GM21390 (cell line): ENCODE measurements around the gene APBA1.

Source experiments
- ATAC-seq: cut with Tn5 transposase; IDR thresholded peaks from one replicate; pipeline ENCODE4 v1.9.1; 2021; ENCODE audit not compliant: unreplicated experiment

APBA1 gene

DNA sequence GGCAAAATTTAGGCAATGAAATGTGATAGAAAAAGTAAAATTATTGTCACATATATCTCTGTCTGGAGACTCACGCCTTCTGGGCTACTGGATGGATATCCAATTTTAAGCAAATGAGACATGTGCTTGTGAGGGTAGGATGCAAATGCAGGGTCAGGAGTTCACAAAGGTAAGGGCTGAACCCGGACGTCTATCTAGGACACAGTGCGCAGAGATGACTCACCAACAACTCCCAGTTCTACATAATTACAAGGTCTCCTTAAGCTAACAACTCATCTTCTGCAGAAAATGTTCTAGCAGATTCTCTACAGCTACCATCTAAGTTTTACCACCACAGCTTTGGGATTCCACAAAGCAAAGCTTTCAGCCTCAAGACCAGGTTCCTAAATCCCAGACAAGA is 186.7 kb downstream of the APBA1 start:
- ATAC-seq = no peak

DNA sequence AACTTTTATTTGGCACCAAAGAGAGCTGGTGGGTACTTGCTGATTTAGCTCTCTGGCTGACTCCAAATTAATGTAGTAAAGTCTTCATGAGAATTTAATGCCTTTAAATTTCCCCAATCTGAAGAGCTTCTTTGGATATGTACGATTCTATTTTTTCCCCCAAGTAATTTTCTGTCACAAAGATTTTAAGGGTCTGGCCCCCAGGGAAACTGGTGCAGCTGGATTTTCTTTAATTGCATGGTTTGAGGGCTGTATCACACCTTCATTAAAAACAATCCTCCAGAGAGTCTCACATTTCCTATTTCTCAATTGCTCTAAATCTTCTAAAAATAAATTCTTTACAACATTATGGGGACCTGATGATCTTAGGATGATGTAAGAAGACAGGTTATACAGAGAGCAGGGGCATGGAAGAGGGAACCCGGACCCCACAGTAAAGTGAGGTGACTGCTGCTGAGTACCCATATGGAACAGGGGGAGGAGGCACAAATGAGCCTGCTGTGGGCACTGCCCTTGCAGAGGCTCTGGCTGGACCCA is 188.2 kb downstream of the APBA1 start:
- ATAC-seq = no peak

DNA sequence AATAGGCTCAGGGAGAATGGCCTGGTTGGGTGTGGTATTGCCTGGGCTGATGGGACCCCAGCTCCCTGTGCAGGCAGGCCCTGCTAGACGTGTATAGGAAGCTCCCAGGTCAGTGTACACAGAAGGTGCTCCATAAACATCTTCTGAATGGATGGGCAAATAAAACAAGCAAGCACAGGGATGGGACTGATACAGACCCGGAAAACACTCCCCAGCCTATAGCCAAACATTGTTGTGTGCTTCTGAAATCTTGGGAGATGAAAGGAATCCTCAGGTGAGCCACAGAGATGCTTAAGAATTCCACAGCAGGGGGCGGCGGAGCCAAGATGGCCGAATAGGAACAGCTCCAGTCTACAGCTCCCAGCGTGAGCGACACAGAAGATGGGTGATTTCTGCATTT is 195.4 kb downstream of the APBA1 start:
- no peak for ATAC-seq

DNA sequence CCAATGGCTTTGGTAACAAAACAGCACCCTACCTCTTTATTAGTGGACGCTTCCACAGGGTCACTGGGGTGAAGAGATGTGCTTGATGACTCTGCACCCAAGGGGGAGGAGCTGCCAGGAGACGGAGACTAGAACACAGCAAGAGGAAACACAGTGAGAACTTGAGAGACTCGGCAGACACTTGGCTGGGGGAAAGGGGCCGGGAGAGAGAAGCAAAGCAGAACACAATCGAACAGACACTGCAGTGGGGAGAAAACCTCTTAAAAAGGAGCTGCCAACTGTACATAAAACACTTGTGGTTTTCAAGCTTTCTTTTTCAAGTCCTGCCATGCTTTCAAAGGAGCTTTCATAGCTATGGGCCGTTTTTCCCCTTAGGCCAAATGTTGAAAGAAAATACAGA is 196.2 kb downstream of the APBA1 start:
- no peak for ATAC-seq

DNA sequence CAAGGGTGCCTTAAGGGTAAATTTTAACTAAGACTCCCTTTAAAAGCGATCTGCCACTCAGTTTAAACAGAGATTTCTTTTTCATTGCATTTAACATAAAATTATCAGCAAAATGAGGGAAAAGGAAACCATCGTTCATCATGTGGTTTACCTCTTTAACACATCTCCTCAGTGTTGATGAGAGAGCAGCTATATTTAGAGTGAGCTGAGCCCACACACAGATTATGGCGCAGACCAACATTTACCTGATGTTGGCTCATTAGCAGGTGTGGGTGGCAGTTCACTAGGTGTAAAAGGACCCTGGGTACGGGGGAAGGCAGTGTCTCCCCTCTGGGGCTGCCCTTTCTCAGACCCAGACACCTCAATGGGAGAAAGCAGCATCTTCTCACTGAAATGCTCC is 197.3 kb downstream of the APBA1 start:
- no peak for ATAC-seq

DNA sequence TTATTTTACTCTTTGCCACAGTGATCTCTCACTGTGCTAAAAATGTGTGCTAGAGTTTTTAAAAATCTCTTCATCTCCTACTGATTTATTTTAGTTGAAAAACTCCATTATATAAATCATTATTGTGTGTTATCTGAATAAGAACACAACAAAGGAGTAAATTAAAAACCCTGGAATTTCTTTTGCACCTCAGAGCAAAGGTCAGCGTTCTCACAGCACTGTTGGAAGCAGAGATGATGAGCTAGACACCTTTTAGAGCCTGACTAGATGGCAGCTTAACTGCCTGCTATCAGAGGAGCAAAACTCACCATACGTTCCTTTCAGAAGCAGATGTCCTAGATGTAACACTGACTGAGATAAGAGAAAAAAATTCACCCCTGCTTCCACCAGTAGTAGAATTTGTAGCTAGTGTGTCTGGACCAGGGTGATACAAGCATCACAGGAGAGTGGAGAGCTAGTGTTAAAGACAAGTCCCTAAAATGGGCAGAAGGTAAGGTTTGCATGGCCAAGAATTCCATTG is 200.0 kb downstream of the APBA1 start:
- ATAC-seq = no peak

DNA sequence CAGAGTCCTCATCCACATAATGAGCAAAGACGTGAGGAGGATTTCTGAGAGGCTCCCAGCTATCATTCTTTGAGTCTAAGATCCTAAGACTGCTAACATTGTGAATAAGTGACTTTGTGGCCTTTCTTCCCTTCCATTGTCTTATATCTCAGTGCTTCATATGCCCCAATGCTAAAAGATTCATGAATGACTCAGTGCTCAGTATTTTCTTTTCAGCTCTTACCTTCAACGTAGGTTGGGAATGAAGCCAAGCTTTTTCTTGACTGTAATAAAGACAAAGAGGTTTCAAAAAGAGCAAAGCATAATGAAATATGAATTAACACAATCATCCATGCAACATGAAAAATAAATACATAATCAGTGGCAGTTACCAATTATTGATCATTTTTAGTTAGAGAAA is 200.7 kb downstream of the APBA1 start:
- no peak for ATAC-seq

DNA sequence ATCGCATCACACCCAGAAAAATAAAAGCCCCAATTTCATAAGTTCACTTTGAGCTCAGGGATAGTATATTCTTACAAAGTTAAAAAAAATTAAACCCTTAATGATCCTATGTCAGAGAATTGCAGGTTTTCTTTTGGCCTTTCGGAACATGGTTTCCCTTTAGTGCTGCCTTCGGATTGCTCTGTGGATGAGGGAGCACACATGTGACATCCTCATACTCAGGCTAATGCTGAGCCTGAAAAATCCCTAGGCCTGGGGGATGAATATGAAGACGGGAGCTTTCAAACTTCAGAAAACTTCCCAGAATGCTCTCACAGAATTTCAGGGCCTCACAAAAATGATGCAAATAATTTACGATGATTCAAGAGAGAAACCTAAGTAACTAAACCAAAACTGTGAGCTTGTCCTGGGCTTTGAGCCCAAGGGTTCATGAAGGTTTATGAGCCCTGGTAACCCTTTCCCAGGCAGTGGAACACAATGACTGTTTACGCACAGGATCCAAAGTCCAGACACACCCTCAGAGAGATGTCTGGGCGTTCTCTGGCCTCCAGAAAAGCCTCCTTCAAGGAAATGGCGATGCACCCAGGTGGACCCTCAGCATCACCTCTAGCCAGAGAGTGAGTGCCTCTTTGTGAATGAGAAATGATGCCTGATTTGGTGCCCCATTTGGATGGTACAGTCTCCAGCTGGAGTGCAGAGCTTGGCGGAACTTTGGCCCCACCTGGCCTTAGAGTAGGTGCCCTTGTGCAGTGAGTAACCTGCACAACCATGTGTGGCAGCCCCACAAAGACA is 201.8 kb downstream of the APBA1 start:
- ATAC-seq = no peak

DNA sequence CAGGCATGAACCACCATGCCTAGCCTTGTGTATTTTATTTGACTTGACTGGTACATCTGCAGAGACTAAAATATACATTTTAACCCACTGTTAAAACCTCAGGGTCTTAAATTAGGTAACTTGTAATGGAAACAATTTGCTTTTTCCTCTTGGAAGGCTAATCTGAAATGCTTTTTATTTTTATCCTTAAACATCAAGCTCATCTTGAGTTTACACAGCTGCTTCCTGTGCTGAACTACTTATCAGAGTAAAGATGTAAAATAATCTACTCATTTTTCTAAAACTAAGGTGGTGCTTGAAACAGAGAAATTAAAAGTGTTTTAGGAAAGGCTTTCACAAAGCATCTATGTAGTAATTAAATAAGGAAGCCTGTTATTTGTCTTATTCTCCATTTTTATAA is 203.0 kb downstream of the APBA1 start:
- ATAC-seq = no peak

DNA sequence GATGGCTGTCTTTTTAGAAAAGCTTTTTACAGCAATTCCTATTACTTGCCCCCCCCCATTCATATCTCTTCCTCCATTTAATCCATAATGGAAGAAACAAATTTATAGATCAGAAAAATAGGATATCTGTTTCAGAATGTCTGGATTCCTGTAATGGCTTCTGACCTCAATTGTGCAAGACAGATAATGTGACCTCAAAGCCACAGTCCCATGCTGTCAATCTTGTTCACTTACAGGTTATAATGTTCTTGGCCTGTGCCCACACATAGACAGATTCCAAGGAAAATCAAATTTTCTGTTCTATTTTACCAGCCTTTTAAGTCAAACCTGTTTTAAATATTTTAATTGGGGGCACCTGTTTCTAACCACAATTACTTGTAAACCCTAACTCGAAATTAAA is 203.8 kb downstream of the APBA1 start:
- no peak for ATAC-seq

DNA sequence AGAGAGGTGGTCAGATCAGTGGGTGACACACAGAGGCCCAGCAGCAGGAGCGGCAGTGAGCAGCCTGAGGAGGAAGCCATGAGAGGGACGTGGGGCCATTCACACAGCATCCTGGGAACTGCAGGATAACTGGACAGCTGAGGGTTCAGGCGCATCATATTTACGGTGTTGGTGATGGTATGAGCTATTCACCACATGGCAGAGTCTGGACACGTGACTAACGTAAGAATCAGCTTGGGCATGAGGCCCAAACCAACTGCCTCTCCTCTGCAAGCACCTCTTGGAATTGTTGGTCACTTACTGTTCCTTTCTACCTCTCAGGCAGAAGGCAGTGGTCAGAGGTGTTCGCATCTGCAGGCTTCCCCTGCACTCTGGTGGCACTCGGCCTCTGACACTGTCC is 206.0 kb downstream of the APBA1 start:
- ATAC-seq = no peak

DNA sequence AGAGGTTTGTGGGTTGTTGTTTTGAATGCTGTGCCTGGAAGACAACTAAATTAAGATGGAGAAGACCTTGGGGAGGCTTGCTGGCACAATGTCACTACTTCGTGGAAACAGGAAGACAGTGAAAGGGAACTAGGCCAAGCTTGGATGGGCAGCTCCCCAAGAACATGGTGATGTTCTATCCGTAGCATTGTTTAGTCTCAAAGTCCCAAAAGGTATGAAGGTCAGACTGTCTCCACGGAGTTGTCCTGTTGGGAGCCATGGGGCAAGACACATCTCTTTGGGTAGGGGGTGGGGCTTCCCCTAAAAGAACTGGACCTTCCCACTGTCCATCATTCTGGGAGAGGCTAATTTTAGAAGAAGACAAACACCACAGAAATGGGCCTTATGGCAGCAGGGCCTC is 206.7 kb downstream of the APBA1 start:
- ATAC-seq = no peak

DNA sequence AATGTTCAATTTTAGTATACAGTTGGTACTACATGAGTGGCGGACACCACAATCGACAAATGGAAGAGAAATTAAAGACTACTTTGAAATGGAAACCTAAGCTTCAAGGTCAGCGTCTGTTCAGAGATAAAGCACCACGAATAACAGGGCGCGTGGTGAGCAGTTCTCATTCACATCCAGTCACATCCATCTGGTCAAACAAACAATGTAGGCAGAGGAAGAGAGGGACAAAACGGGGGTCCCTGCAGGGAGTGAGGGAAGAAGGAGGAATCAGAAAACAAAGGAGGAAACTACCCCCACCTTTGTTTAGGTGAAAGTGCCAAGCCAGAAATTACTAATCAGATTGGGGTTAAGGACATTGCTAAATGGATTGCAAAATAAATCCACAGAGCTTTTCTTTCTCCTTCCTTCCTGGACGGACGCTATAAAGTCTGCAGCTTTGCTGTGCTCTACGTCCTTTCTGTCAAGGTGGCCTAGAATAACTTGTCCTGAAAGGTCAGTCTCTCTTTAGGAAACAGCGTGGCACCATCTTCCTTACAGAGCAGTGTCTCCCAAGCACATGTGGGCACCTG is 208.6 kb downstream of the APBA1 start:
- no peak for ATAC-seq

DNA sequence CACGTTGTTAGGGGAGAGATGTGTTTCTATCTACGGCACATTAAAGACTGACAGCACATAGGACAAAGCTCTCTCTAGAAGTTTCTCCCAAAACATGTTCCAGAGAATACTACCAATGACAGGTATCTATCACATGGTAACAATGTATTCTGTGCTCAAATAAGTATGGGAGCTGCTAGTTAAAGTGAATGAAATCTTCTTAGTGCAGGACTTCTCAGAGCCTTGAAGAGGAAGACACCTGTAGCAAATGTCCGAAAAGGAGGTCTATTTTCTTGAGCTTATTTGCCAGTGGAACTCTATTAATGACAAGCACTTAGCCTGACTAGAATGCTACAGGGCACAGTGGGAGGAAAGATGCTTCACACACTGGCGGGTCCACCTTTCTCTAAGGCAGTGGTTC is 209.8 kb downstream of the APBA1 start:
- no peak for ATAC-seq

DNA sequence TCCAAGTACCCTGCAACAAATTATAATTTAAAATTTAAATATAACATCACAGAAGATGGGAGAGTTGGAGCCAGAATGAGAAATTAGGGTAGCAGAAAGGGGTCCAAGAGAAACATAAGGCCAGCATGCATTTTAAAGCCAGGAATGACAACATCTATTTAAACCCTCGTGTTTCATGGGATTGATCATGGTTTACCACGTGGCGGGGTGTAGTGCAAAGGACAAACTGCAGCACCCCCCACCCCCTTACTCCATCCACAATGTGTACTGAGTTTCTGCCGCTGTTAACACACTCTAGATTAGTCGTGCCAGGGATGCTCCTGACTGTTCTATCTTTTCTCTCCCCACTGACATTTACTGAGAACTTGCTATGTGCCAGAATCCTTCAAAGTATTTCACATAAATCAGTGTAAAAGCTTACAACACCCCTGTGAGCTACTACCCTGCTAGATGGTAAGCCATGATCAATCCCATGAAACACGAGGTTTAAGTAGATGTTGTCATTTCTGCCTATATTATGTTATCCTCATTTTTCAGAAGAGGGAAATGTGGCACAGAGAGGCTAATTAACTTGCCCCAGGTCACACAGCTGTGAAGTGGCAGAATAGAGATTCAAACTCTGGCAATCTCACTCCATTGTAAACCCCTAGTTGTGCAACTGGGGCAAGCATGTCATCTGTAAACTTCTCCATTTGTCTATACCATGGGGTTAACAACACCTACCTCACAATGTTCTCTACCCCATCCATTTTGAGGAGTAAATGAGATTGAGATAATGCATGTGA is 210.9 kb downstream of the APBA1 start:
- no peak for ATAC-seq

DNA sequence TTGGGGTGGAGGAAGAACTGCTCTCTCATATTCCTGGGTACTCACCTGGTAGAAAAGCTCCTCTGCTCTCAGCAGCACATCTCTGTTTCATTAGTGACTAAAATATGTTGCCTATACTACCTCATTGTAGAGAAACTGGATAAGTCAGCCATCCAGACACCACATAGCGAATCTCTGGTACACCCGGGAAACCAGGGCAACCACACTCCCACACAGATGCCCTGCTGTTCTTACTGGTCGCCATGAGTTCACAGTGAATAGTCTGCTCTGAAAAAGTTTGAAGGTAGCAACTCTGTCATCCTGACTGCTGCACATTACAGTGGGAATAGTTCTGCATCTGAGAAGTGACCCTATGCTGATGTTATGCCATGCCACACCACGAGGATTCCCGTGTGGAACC is 212.2 kb downstream of the APBA1 start:
- ATAC-seq = no peak

DNA sequence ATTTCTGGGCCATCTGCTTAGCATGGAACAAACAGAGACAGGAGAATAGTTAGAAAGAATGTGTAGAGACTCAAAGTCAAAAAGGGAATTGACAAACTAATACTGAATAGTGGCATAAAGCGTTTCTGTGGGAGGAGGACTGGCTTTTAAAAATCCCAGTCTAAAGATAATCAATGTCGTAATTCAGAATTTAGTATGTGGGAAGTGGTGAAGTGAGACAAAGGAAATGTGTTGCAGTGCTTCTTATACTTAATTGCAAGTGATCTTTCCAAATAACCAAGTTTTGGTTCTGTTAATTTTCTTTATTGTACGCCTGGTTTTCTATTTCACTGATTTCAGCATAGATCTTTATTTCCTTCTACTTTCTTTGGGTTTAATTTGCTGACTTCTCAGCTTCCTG is 214.0 kb downstream of the APBA1 start:
- no peak for ATAC-seq

DNA sequence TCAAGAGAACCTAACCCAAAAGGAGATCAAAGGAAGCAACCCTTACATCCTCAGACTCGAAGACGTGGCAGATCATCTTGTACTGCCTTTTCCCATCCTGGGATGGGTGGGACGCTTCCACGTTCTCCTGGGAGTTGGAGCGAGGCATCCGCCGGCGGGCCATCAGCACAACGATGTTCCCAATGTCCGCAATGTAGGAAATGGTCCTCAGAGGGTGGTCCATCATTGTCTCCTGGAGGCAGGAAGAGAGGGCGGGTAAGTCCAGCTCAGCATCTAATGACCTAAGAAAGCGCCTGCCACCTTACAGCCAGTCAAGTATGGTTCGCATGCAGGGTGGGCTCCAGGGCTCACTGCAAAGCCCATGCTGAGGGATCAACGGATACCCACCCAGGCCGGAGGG is 216.0 kb downstream of the APBA1 start:
- ATAC-seq = no peak

DNA sequence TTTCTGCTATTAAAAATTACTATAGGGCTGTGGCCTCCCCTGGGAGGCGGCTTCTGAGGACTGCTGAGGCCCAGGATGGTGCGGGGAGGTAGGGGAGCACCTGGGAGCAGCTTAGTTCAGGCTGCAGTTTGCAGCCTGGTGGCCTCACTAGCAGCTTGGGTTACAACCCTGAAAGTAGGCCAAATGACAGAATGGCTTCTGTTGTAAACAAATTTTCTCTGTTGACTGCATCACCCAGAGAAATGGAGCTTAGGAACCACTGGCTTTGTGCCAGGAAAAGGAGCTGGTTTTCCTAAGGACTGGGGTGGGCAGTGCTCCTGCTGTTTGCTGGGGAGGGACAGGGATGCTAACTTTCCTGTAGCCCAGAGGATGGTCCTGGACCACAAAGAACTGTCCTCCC is 216.9 kb downstream of the APBA1 start:
- ATAC-seq = no peak

DNA sequence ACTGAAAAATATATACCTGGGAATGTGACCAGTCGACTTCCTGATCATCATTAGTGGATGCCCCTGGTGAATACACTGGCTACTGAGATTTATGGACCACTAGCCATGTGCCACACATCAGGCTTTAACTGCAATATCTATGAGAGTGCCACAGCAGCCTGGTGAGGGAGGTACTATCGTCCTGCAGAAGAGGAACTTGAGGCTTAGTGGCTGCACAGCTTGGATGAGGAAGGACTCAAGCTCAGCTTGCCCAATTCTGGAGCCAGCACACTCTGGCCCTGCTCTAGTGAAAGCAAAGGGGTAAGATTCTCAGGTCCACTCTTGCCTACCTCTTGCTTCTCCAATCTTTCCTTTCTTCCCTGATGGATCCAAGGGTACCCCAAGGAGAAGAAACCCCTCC is 217.8 kb downstream of the APBA1 start:
- no peak for ATAC-seq

DNA sequence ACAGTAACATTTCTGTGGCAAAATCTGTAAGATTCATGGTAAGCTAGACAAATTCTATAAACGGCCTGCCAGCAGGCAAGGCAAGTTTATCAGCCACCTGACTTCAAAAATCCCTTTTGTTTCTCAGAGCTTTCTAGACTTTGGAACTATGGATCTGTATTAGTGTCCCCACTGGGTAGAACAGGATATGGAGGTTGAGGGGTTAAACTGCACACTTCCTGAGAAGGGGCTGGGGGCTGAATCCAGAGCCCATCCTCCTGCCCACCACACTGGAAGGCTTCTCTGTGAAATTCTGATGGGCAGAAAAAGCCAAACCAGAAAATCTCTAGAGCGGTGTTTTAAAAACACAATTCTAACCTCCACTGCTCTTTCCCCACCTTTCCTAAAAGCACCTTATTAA is 218.4 kb downstream of the APBA1 start:
- ATAC-seq = no peak
